Endothelial cell of hepatic sinusoid (primary cell): ENCODE measurements around the gene UNC13A.
"Not testable (repeated sequence)": the region's sequence is repeated elsewhere in the genome, so short reads cannot be mapped to it uniquely, and the experiment has no call there.

Experiments
- in situ Hi-C: cut with HindIII; loops from 2 replicates; pipeline ENCODE4 v1.10.0; 2017; ENCODE audit warnings: low sequenced_read_pairs

The UNC13A gene

GRCh38 chr19:17606590-17607185 lies 81.5 kb downstream of the UNC13A start:
- in situ Hi-C loops: no loop called here

GRCh38 chr19:17605761-17606589 lies 82.2 kb downstream of the UNC13A start:
- in situ Hi-C loops: no loop called here

GRCh38 chr19:17605117-17605516 lies 83.0 kb downstream of the UNC13A start:
- in situ Hi-C loops: no loop called here

GRCh38 chr19:17604372-17605025 lies 83.7 kb downstream of the UNC13A start:
- in situ Hi-C loops: loop anchor here (5.0 kb wide), 1 partner anchor 93 kb away; no protein-coding TSS in a partner anchor

- in situ Hi-C loops: loop anchor here (5.0 kb wide), 1 partner anchor 94 kb away; no protein-coding TSS in a partner anchor
Observed at GRCh38 chr19:17602872-17603510, 85.2 kb downstream of the UNC13A start.

- in situ Hi-C loops: loop anchor here (5.0 kb wide), 1 partner anchor 95 kb away; no protein-coding TSS in a partner anchor
Observed at GRCh38 chr19:17602217-17602616, 85.9 kb downstream of the UNC13A start.

GRCh38 chr19:17601683-17602082 lies 86.5 kb downstream of the UNC13A start:
- in situ Hi-C loops: loop anchor here (5.0 kb wide), 1 partner anchor 96 kb away; no protein-coding TSS in a partner anchor

GRCh38 chr19:17599780-17600179 lies 88.4 kb downstream of the UNC13A start:
- in situ Hi-C loops: loop anchor here (5.0 kb wide), 1 partner anchor 98 kb away; no protein-coding TSS in a partner anchor

GRCh38 chr19:17598953-17599352 lies 89.2 kb downstream of the UNC13A start:
- in situ Hi-C loops: no loop called here

GRCh38 chr19:17598063-17598462 lies 90.1 kb downstream of the UNC13A start:
- in situ Hi-C loops: not testable (repeated sequence)

GRCh38 chr19:17594296-17594695 lies 93.9 kb downstream of the UNC13A start:
- in situ Hi-C loops: not testable (repeated sequence)

GRCh38 chr19:17590866-17591265 lies 97.3 kb downstream of the UNC13A start:
- in situ Hi-C loops: no loop called here

GRCh38 chr19:17585395-17585794 lies 102.8 kb downstream of the UNC13A start:
- in situ Hi-C loops: not testable (repeated sequence)

- in situ Hi-C loops: no loop called here
Observed at GRCh38 chr19:17584132-17584531, 104.0 kb downstream of the UNC13A start.

- in situ Hi-C loops: no loop called here
Observed at GRCh38 chr19:17582613-17583012, 105.5 kb downstream of the UNC13A start.

GRCh38 chr19:17581211-17581874 lies 106.8 kb downstream of the UNC13A start:
- in situ Hi-C loops: no loop called here

GRCh38 chr19:17580470-17581144 lies 107.5 kb downstream of the UNC13A start:
- in situ Hi-C loops: no loop called here

GRCh38 chr19:17579661-17580244 lies 108.4 kb downstream of the UNC13A start:
- in situ Hi-C loops: no loop called here

- in situ Hi-C loops: no loop called here
Observed at GRCh38 chr19:17577457-17578097, 110.6 kb downstream of the UNC13A start.
